Fibroblast of the conjunctiva (primary cell): ENCODE results near the gene COL7A1.

Experiments
- DNase-seq: peaks from one replicate; pipeline ENCODE4 v3.0.0-alpha.2; 2010; ENCODE audit warnings: low read depth

Gene COL7A1

GRCh38 chr3:48591886-48592518, 3.1 kb downstream of the COL7A1 start:
- no peak for DNase-seq

- no peak for DNase-seq
Observed at GRCh38 chr3:48591436-48591835, 3.7 kb downstream of the COL7A1 start.

GRCh38 chr3:48588230-48588629, 6.9 kb downstream of the COL7A1 start:
- no peak for DNase-seq

- DNase-seq, result no peak
Observed at GRCh38 chr3:48587686-48588085, 7.4 kb downstream of the COL7A1 start.

- DNase-seq, result no peak
Observed at GRCh38 chr3:48585411-48585810, 9.7 kb downstream of the COL7A1 start.

GRCh38 chr3:48584836-48585235, 10.3 kb downstream of the COL7A1 start:
- DNase-seq, result no peak

GRCh38 chr3:48581621-48582481, 13.3 kb downstream of the COL7A1 start:
- no peak for DNase-seq

GRCh38 chr3:48576647-48577046, 18.5 kb downstream of the COL7A1 start:
- DNase-seq, result no peak

- no peak for DNase-seq
Observed at GRCh38 chr3:48575366-48575765, 19.8 kb downstream of the COL7A1 start.

GRCh38 chr3:48573973-48574585, 21.1 kb downstream of the COL7A1 start:
- no peak for DNase-seq

- DNase-seq, result no peak
Observed at GRCh38 chr3:48572517-48572916, 22.6 kb downstream of the COL7A1 start.

- DNase-seq, result no peak
Observed at GRCh38 chr3:48571938-48572337, 23.2 kb downstream of the COL7A1 start.

- DNase-seq, result no peak
Observed at GRCh38 chr3:48569808-48570450, 25.2 kb downstream of the COL7A1 start.

GRCh38 chr3:48569400-48569799, 25.7 kb downstream of the COL7A1 start:
- DNase-seq, result no peak

GRCh38 chr3:48568476-48568875, 26.7 kb downstream of the COL7A1 start:
- no peak for DNase-seq

- no peak for DNase-seq
Observed at GRCh38 chr3:48567500-48567899, 27.6 kb downstream of the COL7A1 start.

GRCh38 chr3:48567090-48567489, 28.0 kb downstream of the COL7A1 start:
- DNase-seq, result no peak

GRCh38 chr3:48566401-48566760, 28.7 kb downstream of the COL7A1 start:
- no peak for DNase-seq

- DNase-seq, result no peak
Observed at GRCh38 chr3:48565591-48566400, 29.3 kb downstream of the COL7A1 start.

GRCh38 chr3:48565186-48565585, 29.9 kb downstream of the COL7A1 start:
- no peak for DNase-seq

GRCh38 chr3:48564667-48565066, 30.5 kb downstream of the COL7A1 start:
- DNase-seq, result no peak

- no peak for DNase-seq
Observed at GRCh38 chr3:48564022-48564421, 31.1 kb downstream of the COL7A1 start.
